NT2/D1 (cell line): ENCODE measurements around the gene PHLDB3.
"Not testable (repeated sequence)": the region's sequence is repeated elsewhere in the genome, so short reads cannot be mapped to it uniquely, and the experiment has no call there.

Source experiments
- SUZ12 ChIP-seq: IDR thresholded peaks from 2 replicates; pipeline ENCODE4 v1.6.1; 2011; ENCODE audit not compliant: insufficient read length, insufficient read depth; ENCODE audit errors: extremely low read depth
- YY1 ChIP-seq: IDR thresholded peaks from 2 replicates; pipeline ENCODE4 v1.6.1; 2011; ENCODE audit not compliant: insufficient read length, insufficient read depth

GRCh38 chr19:43437284-43437683 is 67.3 kb downstream of the PHLDB3 start:
- TF ChIP-seq SUZ12, YY1: not testable (repeated sequence)
